Uterus (tissue), 2 donors: ENCODE data around the gene BEX2.

ENCODE experiments used
- CTCF ChIP-seq, 4 experiments: fragments of 200-600 bp in 2 of 4; fragments of 450-650 bp in 2 of 4; sonication (generic) in 2 of 4; IDR thresholded peaks; one replicate each; pipeline ENCODE4 v1.5.1; 2016 to 2019; ENCODE audit warnings: antibody characterized with exemption in 4 of 4, mild to moderate bottlenecking in 2 of 4, moderate library complexity in 1 of 4
- POLR2A ChIP-seq, 2 donors: fragments of 450-650 bp; IDR thresholded peaks; one replicate each; pipeline ENCODE4 v1.6.1; 2016; ENCODE audit warnings: antibody characterized with exemption in 2 of 2, mild to moderate bottlenecking in 1 of 2, moderate library complexity in 1 of 2

GRCh38 chrX:103304705-103305104, 6.1 kb downstream of the BEX2 start:
- TF ChIP-seq CTCF (IDR thresholded peaks at IDR 0.05) (no peak), POLR2A (IDR thresholded peaks at IDR 0.05) (no peak)
